ENCODE results near the gene ECHDC1. TPM values are rescaled to one million over a fixed set of nuclear protein-coding genes. Genes with fewer than 3 reads are reported as not detected.

The ECHDC1 gene
- total and polyA plus RNA-seq, 2 of the 8 experiments (the other 6 are each of a cell fraction or from before 2014, with no cell fraction given) = 11.3 to 60.5 TPM

DNA sequence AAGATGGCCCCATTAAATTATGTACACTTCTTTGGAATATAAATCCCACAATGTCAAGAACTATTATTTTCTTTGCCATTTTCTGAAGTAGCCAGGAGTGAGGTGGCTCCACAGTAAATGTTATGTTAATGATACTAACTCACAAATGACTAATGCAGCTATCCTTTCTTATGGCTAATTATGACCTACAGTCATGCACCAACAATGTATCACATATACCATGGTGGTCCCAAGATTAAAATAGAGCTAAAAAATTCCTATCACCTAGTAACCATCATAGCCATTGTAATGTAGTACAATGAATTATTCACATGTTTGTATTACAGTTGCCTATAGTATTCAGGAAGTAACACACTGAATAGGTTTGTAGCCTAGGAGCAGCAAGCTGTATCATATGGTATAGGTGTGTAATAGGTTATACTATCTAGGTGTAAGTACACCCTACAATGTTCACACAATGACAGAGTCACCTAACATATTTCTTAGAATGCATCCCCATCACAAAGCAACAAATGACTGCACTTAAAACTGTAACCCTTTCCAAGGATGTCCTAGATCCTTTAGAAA is 15.3 kb downstream of the ECHDC1 start:
- H3K9ac ChIP-seq (replicated peaks in 1 of 4; ENCODE audit: extremely low read depth in 1 of 4, low read depth in 3 of 4, low read length in 3 of 4) = no peak overlapping the region
- H2BK15ac ChIP-seq (ENCODE audit: low read length) = no peak overlapping the region
- H2AK5ac ChIP-seq (ENCODE audit: low read depth, low read length) = no peak overlapping the region
- H3K79me2 ChIP-seq (ENCODE audit: control insufficient read depth in 1 of 2, insufficient read depth in 2 of 2, low read length in 2 of 2) = peaks cover 0 to 5% of the 10 kb centered on the region in 2 experiments; a peak in 2 of 4 replicates
- no peak overlapping the region for H4K8ac ChIP-seq (ENCODE audit: extremely low read depth, insufficient read depth, low read length)
- peaks cover 0 to 4% (median 0%) of the 10 kb centered on the region in 4 experiments; a peak in 1 of 7 replicates for H3K4me1 ChIP-seq (replicated peaks in 1 of 4; ENCODE audit: control insufficient read depth in 3 of 4, insufficient read depth in 4 of 4, low read length in 3 of 4)
- H3K36me3 ChIP-seq (ENCODE audit: control insufficient read depth in 2 of 4, insufficient read depth in 4 of 4, low read length in 3 of 4) = peaks cover 3 to 28% (median 5%) of the 10 kb centered on the region in 4 experiments; a peak in 5 of 8 replicates
- H3K14ac ChIP-seq (ENCODE audit: insufficient read length) = no peak overlapping the region
- H3K23ac ChIP-seq (ENCODE audit: insufficient read length) = no peak overlapping the region
- H2BK20ac ChIP-seq (ENCODE audit: low read length) = no peak overlapping the region
- no peaks in the 10 kb centered on the region for H3K27me3 ChIP-seq (replicated peaks in 1 of 4; ENCODE audit: control insufficient read depth in 3 of 4, extremely low read depth in 1 of 4, insufficient read depth in 3 of 4, low read length in 3 of 4)
- H4K91ac ChIP-seq (replicated peaks; ENCODE audit: insufficient read length, low read length) = no peak overlapping the region
- ChIA-PET CTCF (ENCODE audit: partially characterized antibody) (interaction anchor here (0.7 kb wide), 1 partner anchor 7 kb away, joined by 4 read pairs; no protein-coding TSS in a partner anchor), POLR2A (ENCODE audit: partially characterized antibody) (no interaction called here)
- H3K4me2 ChIP-seq (ENCODE audit: insufficient read depth in 1 of 2, low read depth in 2 of 2, low read length in 2 of 2) = no peak overlapping the region
- FAIRE-seq (no peak), DNase-seq (ENCODE audit: low read depth in 1 of 2, low spot score in 2 of 2) (no peak)
- TF ChIP-seq CHD1 (IDR thresholded peaks at IDR 0.05; ENCODE audit: low read depth, low read length) = no peak
- TF ChIP-seq RXRA (IDR thresholded peaks at IDR 0.05; ENCODE audit: insufficient read depth, low read depth, low read length) = no peak
- no peak for TF ChIP-seq ZNF274 (IDR thresholded peaks at IDR 0.05; ENCODE audit: borderline replicate concordance, extremely low read depth, low read length)
- no peak for TF ChIP-seq KDM1A (IDR thresholded peaks at IDR 0.05; ENCODE audit: borderline replicate concordance, low read length)
- no peak for TF ChIP-seq TAF1 (IDR thresholded peaks at IDR 0.05; ENCODE audit: low read depth, low read length)
- no peak for TF ChIP-seq RNF2 (IDR thresholded peaks at IDR 0.05; ENCODE audit: borderline replicate concordance, low read depth, low read length, missing control alignments, poor library complexity, severe bottlenecking)
- TF ChIP-seq, protein P1, sequence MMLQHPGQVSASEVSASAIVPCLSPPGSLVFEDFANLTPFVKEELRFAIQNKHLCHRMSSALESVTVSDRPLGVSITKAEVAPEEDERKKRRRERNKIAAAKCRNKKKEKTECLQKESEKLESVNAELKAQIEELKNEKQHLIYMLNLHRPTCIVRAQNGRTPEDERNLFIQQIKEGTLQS (IDR thresholded peaks at IDR 0.05; ENCODE audit: insufficient read depth, low read depth, low read length) = no peak
- H3K18ac ChIP-seq (ENCODE audit: extremely low read depth, low read length) = no peak overlapping the region
- no peak overlapping the region for H2BK12ac ChIP-seq (ENCODE audit: low read depth, low read length)
- H4K20me1 ChIP-seq (replicated peaks in 1 of 2; ENCODE audit: control insufficient read depth in 1 of 2, insufficient read depth in 2 of 2, low read length in 2 of 2) = peaks cover 0 to 1% of the 10 kb centered on the region in 2 experiments
- H3K27ac ChIP-seq (ENCODE audit: low read depth, low read length) = no peak overlapping the region
- no peak overlapping the region for H3K4ac ChIP-seq (replicated peaks; ENCODE audit: insufficient read length, low read depth, low read length)
- no peaks in the 10 kb centered on the region for H3K9me3 ChIP-seq (ENCODE audit: insufficient read depth in 2 of 2, low read depth in 1 of 2, low read length in 1 of 2)
- H2AFZ ChIP-seq (ENCODE audit: low read length) = no peak overlapping the region
- H3K23me2 ChIP-seq (ENCODE audit: low read depth, low read length) = no peaks in the 10 kb centered on the region
- H2BK5ac ChIP-seq (ENCODE audit: low read depth, low read length) = no peak overlapping the region
- no peak overlapping the region for H4K5ac ChIP-seq (ENCODE audit: insufficient read length, low read depth, low read length)
- H3K79me1 ChIP-seq (ENCODE audit: low read depth, low read length) = no peaks in the 10 kb centered on the region; the same call in 1 of the 2 replicates
- H3K56ac ChIP-seq (replicated peaks; ENCODE audit: insufficient read length, low read depth, low read length) = no peak overlapping the region
- H2BK120ac ChIP-seq (replicated peaks; ENCODE audit: low read depth, low read length) = no peak overlapping the region
- H3K4me3 ChIP-seq (ENCODE audit: extremely low read depth in 1 of 4, insufficient read depth in 2 of 4, low read depth in 3 of 4, low read length in 4 of 4) = no peak overlapping the region
